GM12878 (cell line): Measurements from ENCODE around the gene PSMF1. TPM values are rescaled to one million over a fixed set of nuclear protein-coding genes. Genes with fewer than 3 reads are reported as not detected.

Source experiments
- ATAC-seq: fragments of 200-7000 bp; cut with Tn5 transposase; 3 replicates; pipeline ENCODE4 v1.9.1; 2020; ENCODE audit warnings: mild to moderate bottlenecking, moderate library complexity
- BruUV-seq: library from RNA; stranded (reverse); fragments of 400-500 nt; replicated peaks from 2 replicates; lab custom pipeline; 2021; lab: Mats Ljungman, UMichigan
- CTCF ChIA-PET: fragments of 300-600 bp; sonication (Branson Sonifier 250); formaldehyde crosslinking; extraction: SDS; loops from one replicate; lab custom pipeline; 2021; ENCODE audit warnings: inconsistent platforms; lab: Yijun Ruan, JAX
- POLR2A ChIA-PET: fragments of 350-600 bp; formaldehyde crosslinking; extraction: SDS; loops from one replicate; lab custom pipeline; 2021; ENCODE audit warnings: inconsistent platforms; lab: Charles Lee
- RAD21 ChIA-PET: fragments of 300-600 bp; sonication (Branson Sonifier 250); formaldehyde crosslinking; loops from one replicate; lab custom pipeline; 2023; ENCODE audit warnings: antibody characterized with exemption; ENCODE audit not compliant: unreplicated experiment; lab: Charles Lee
- SMC1A ChIA-PET: fragments of 300-600 bp; sonication (Branson Sonifier 250); formaldehyde crosslinking; loops from one replicate; lab custom pipeline; 2023; ENCODE audit not compliant: unreplicated experiment, uncharacterized antibody; lab: Charles Lee
- DNase-seq: peaks from one replicate; pipeline ENCODE4 v3.0.0-alpha.2; 2011; ENCODE audit warnings: low read depth, low spot score
- FAIRE-seq: peaks from 3 replicates; lab custom pipeline; 2011; peaks lifted over from hg19 to GRCh38; lab: Jason Lieb, UNC
- H2AFZ ChIP-seq: 2 replicates; pipeline ENCODE4 v1.6.0; 2011; ENCODE audit warnings: low read depth, low read length, control low read depth; ENCODE audit not compliant: control insufficient read depth
- H3K27ac ChIP-seq: 2 replicates; pipeline ENCODE4 v1.5.1; 2011; ENCODE audit warnings: control low read depth; ENCODE audit not compliant: control insufficient read depth, insufficient read depth
- H3K27me3 ChIP-seq, 2 experiments: replicated peaks in 1 of 2; 2 replicates each; pipeline versions ENCODE4 v1.6.0 to v1.6.1; 2011; ENCODE audit warnings: low read length in 1 of 2; ENCODE audit not compliant: control insufficient read depth in 2 of 2, insufficient read depth in 2 of 2
- H3K36me3 ChIP-seq, 2 experiments: 2 replicates each; pipeline ENCODE4 v1.5.1; 2011; ENCODE audit warnings: low read length in 1 of 2; ENCODE audit not compliant: control insufficient read depth in 2 of 2, insufficient read depth in 2 of 2
- H3K4me1 ChIP-seq: 2 replicates; pipeline ENCODE4 v1.6.1; 2011; ENCODE audit warnings: mild to moderate bottlenecking, low read length, moderate library complexity, mixed read lengths; ENCODE audit not compliant: control insufficient read depth, insufficient read depth
- H3K4me2 ChIP-seq: 2 replicates; pipeline ENCODE4 v1.6.0; 2011; ENCODE audit warnings: control low read depth; ENCODE audit not compliant: control insufficient read depth, insufficient read depth
- H3K4me3 ChIP-seq: fragments of 200-600 bp; sonication (generic); 2 replicates; pipeline ENCODE4 v1.5.1; 2016
- H3K79me2 ChIP-seq: 2 replicates; pipeline ENCODE4 v1.6.0; 2011; ENCODE audit warnings: low read length; ENCODE audit not compliant: control insufficient read depth, insufficient read depth
- H3K9ac ChIP-seq: 2 replicates; pipeline ENCODE4 v1.8.0; 2011; ENCODE audit warnings: low read length, control low read depth, mixed read lengths; ENCODE audit not compliant: control insufficient read depth, insufficient read depth
- H3K9me3 ChIP-seq: replicated peaks from 3 replicates; pipeline ENCODE4 v1.5.1; 2011; ENCODE audit warnings: mild to moderate bottlenecking, low read length; ENCODE audit not compliant: control insufficient read depth, insufficient read depth
- H4K20me1 ChIP-seq: 2 replicates; pipeline ENCODE4 v1.6.0; 2011; ENCODE audit not compliant: control insufficient read depth, insufficient read depth
- CHD4 ChIP-seq: fragments of 200-600 bp; sonication (generic); IDR thresholded peaks from 2 replicates; pipeline ENCODE4 v1.6.1; 2016; ENCODE audit warnings: mild to moderate bottlenecking
- GATAD2B ChIP-seq: fragments of 450-650 bp; conservative IDR thresholded peaks from 2 replicates; pipeline ENCODE4 v1.6.1; 2017; ENCODE audit warnings: low read depth, mild to moderate bottlenecking, moderate library complexity
- HDAC6 ChIP-seq: fragments of 200-600 bp; sonication (generic); IDR thresholded peaks from one replicate; pipeline ENCODE4 v1.8.0; 2017; ENCODE audit warnings: antibody characterized with exemption; ENCODE audit not compliant: unreplicated experiment
- RBBP5 ChIP-seq: fragments of 200-600 bp; sonication (generic); conservative IDR thresholded peaks from 2 replicates; pipeline ENCODE4 v1.6.1; 2016
- RFX5 ChIP-seq: IDR thresholded peaks from 2 replicates; pipeline ENCODE4 v1.6.1; 2011; ENCODE audit warnings: low read depth, low read length, improper control_type of control experiment
- RUNX3 ChIP-seq: IDR thresholded peaks from 2 replicates; pipeline ENCODE4 v1.6.1; 2012; ENCODE audit warnings: low read length, inconsistent platforms
- SMARCA5 ChIP-seq: fragments of 450-650 bp; IDR thresholded peaks from 2 replicates; pipeline ENCODE4 v1.6.1; 2017; ENCODE audit warnings: mild to moderate bottlenecking
- SREBF1 ChIP-seq: IDR thresholded peaks from 2 replicates; pipeline ENCODE4 v1.6.1; 2012; ENCODE audit warnings: mild to moderate bottlenecking, low read length
- SREBF2 ChIP-seq: IDR thresholded peaks from 2 replicates; pipeline ENCODE4 v1.6.1; 2012; ENCODE audit warnings: mild to moderate bottlenecking, low read length
- WGBS: methylation state at CpG from one replicate; pipeline ENCODE4 v1.1.6; 2016; ENCODE audit warnings: low lambda C conversion rate; ENCODE audit not compliant: insufficient replicate concordance, insufficient coverage; ENCODE audit errors: missing lambda C conversion rate; 5-methylcytosine and 5-hydroxymethylcytosine counted together
- in situ Hi-C: fragments of 300-500 bp; cut with MboI; formaldehyde crosslinking; loops from 9 replicates; pipeline ENCODE4 v1.14.3; 2018; ENCODE audit warnings: mixed read lengths
- intact Hi-C: fragments of 100-400 bp; cut with micrococcal nuclease; formaldehyde crosslinking; loops from one replicate; pipeline ENCODE4 v1.14.2; 2022; ENCODE audit not compliant: unreplicated experiment
- polyA plus RNA-seq, 11 experiments: library from polyadenylated mRNA; depleted of rRNA in 4 of 11; unstranded in 6 of 11; stranded (reverse) in 5 of 11; fragments of >200 nt; fragmentation: Nextera tagmentation in 4 of 11; fragmentation: Illumina TruSeq in 1 of 11; extraction: Ambion mirVana in 4 of 11; extraction: Trizol in 1 of 11; gene quantifications; 1 replicate in 1 of 11; 2 replicates in 10 of 11; pipeline versions ENCODE4 v1.2.1 to v1.2.3, GENCODE V29; 2011 to 2016; ENCODE audit warnings: inconsistent platforms in 2 of 11, missing spikeins in 2 of 11, low read depth in 1 of 11
- total RNA-seq, 4 experiments: library from RNA; depleted of rRNA in 3 of 4; stranded (reverse); fragments of >200 nt in 3 of 4; fragmentation: Illumina TruSeq in 1 of 4; extraction: Trizol in 1 of 4; gene quantifications; 2 replicates each; pipeline versions ENCODE4 v1.2.1 to v1.2.3, GENCODE V29; 2013 to 2021
- TF ChIP-seq, protein P1 (sequence below): fragments of 450-650 bp; IDR thresholded peaks from 2 replicates; pipeline ENCODE4 v1.6.1; 2018; ENCODE audit warnings: borderline replicate concordance, mild to moderate bottlenecking; ENCODE audit not compliant: partially characterized antibody
- TF ChIP-seq, protein P2 (sequence below): fragments of 450-650 bp; IDR thresholded peaks from 2 replicates; pipeline ENCODE4 v1.6.1; 2017; ENCODE audit warnings: low read depth, mild to moderate bottlenecking, moderate library complexity

Gene PSMF1
- total and polyA plus RNA-seq, 10 of the 15 experiments (the other 5 are each of a cell fraction or from before 2014, with no cell fraction given) = 14.2 to 173 (median 40.6) TPM

DNA sequence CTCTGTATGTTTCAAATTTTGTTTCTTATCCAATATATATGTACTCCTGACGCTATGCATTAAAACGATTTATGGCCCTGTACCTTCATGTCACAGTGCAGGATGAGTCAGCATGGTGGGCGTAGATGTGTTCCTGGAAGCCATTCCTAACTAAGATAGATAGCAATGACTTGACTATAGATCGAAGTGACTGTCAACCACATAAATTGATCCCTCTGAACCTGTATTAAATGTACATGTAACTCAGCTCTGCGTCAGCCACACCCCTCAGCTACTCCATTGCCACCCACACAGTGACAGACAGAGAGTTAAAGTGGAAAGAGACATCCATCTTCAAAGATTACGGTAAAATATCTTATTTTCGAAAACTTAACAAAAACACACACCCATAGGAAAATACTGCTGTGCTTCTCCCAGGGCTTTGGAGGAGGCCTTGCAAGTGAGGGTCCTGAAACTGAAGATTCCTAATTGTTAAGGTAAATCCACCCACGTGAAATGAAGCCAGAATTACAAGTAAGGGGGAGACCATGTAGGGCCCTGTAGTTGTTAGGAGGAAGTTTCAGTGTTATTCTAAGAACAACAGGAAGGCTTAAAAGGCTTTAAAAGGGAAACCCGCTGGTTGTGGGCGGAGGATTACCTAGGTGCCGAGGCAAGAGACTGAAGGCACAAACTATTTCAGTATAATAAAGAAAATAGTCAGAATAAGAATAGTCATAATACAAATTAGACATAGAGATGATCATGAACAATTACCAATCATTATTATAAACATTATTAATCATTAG, 97.2 kb downstream of the PSMF1 start:
- Histone ChIP-seq H3K27ac (no peak overlapping the region), H3K9me3 (no peaks in the 10 kb centered on the region), H2AFZ (no peak overlapping the region), H3K4me3 (no peak overlapping the region), H3K4me1 (peaks cover 2% of the 10 kb centered on the region; the same call in 1 of the 2 replicates), H3K9ac (no peak overlapping the region), H3K36me3 (no peaks in the 10 kb centered on the region), H4K20me1 (no peaks in the 10 kb centered on the region), H3K79me2 (no peaks in the 10 kb centered on the region), H3K27me3 (peaks cover 0 to 4% of the 10 kb centered on the region in 2 experiments; a peak in 1 of 4 replicates), H3K4me2 (no peak overlapping the region)
- ATAC-seq = no peak
- ChIA-PET POLR2A (no interaction called here), RAD21 (no interaction called here), SMC1A (no interaction called here), CTCF (interaction anchor here (0.5 to 0.7 kb wide), 3 partner anchors 14 to 377 kb away, joined by 3 read pairs; no protein-coding TSS in a partner anchor)
- FAIRE-seq = no peak
- no peak for DNase-seq
- TF ChIP-seq SREBF1 (no peak), CHD4 (no peak), SMARCA5 (no peak), RBBP5 (no peak), GATAD2B (no peak), SREBF2 (no peak), RFX5 (no peak), HDAC6 (no peak), RUNX3 (no peak)
- TF ChIP-seq, protein P1, sequence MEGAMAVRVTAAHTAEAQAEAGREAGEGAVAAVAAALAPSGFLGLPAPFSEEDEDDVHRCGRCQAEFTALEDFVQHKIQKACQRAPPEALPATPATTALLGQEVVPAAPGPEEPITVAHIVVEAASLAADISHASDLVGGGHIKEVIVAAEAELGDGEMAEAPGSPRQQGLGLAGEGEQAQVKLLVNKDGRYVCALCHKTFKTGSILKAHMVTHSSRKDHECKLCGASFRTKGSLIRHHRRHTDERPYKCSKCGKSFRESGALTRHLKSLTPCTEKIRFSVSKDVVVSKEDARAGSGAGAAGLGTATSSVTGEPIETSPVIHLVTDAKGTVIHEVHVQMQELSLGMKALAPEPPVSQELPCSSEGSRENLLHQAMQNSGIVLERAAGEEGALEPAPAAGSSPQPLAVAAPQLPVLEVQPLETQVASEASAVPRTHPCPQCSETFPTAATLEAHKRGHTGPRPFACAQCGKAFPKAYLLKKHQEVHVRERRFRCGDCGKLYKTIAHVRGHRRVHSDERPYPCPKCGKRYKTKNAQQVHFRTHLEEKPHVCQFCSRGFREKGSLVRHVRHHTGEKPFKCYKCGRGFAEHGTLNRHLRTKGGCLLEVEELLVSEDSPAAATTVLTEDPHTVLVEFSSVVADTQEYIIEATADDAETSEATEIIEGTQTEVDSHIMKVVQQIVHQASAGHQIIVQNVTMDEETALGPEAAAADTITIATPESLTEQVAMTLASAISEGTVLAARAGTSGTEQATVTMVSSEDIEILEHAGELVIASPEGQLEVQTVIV = no peak
- TF ChIP-seq, protein P2, sequence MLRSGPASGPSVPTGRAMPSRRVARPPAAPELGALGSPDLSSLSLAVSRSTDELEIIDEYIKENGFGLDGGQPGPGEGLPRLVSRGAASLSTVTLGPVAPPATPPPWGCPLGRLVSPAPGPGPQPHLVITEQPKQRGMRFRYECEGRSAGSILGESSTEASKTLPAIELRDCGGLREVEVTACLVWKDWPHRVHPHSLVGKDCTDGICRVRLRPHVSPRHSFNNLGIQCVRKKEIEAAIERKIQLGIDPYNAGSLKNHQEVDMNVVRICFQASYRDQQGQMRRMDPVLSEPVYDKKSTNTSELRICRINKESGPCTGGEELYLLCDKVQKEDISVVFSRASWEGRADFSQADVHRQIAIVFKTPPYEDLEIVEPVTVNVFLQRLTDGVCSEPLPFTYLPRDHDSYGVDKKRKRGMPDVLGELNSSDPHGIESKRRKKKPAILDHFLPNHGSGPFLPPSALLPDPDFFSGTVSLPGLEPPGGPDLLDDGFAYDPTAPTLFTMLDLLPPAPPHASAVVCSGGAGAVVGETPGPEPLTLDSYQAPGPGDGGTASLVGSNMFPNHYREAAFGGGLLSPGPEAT = no peak
- no TSS peak for BruUV-seq
- intact Hi-C loops = no loop called here
- 18% methylated on average over 11 of the region's 11 CpGs for WGBS
- in situ Hi-C loops = no loop called here
